HCT116 (cell line): Measurements from ENCODE around the gene SLC24A3. TPM values are rescaled to one million over a fixed set of nuclear protein-coding genes. Genes with fewer than 3 reads are reported as not detected.

Experiments used
- ATAC-seq: fragments of 200-7000 bp; cut with Tn5 transposase; 2 replicates; pipeline ENCODE4 v1.9.1; 2020; ENCODE audit warnings: mild to moderate bottlenecking, moderate library complexity
- BruUV-seq: library from RNA; stranded (reverse); fragments of 400-500 nt; replicated peaks from 2 replicates; lab custom pipeline; 2021; lab: Mats Ljungman, UMichigan
- CTCF ChIA-PET: fragments of 300-600 bp; sonication (Branson Sonifier 250); formaldehyde crosslinking; loops from one replicate; lab custom pipeline; 2021; ENCODE audit warnings: antibody characterized with exemption; lab: Charles Lee
- POLR2A ChIA-PET: fragments of 300-600, 350-600 bp; sonication (Branson Sonifier 250); formaldehyde crosslinking; loops from one replicate; lab custom pipeline; 2021; ENCODE audit warnings: antibody characterized with exemption; lab: Charles Lee
- RAD21 ChIA-PET, 2 experiments: fragments of 300-600 bp; sonication (Branson Sonifier 250); formaldehyde crosslinking; loops; one replicate each; lab custom pipeline; 2023; ENCODE audit warnings: low total read pairs in 2 of 2; ENCODE audit not compliant: uncharacterized antibody in 2 of 2, unreplicated experiment in 2 of 2, low non-redundant PET in 1 of 2; lab: Charles Lee
- DNase-seq: peaks from one replicate; pipeline ENCODE4 v3.0.0-alpha.2; 2010; ENCODE audit warnings: low read depth, low spot score
- H2AFZ ChIP-seq: fragments of 200-600 bp; shearing (Covaris generic), sonication (generic); 2 replicates; pipeline ENCODE4 v1.6.1; 2017; ENCODE audit warnings: low read depth, mixed run types, mixed read lengths, antibody characterized with exemption, low read length; ENCODE audit not compliant: poor library complexity, severe bottlenecking
- H3K27ac ChIP-seq: 2 replicates; pipeline ENCODE4 v1.5.1; 2012; ENCODE audit warnings: low read depth, low read length
- H3K27me3 ChIP-seq: fragments of 200-600 bp; sonication (generic); 2 replicates; pipeline ENCODE4 v1.6.1; 2016; ENCODE audit warnings: mixed run types, low read length, mixed read lengths; ENCODE audit not compliant: insufficient read depth
- H3K36me3 ChIP-seq, 2 experiments: fragments of 200-500 bp in 1 of 2; fragments of 200-600 bp in 1 of 2; sonication (Bioruptor generic) in 1 of 2; sonication (generic) in 1 of 2; 2 replicates each; pipeline versions ENCODE4 v1.5.1 to v1.6.1; 2014 to 2016; ENCODE audit warnings: low read length in 2 of 2, inconsistent platforms in 1 of 2, mixed read lengths in 1 of 2, mixed run types in 1 of 2; ENCODE audit not compliant: insufficient read depth in 2 of 2, control insufficient read depth in 1 of 2
- H3K4me1 ChIP-seq, 2 experiments: fragments of 200-600 bp in 1 of 2; sonication (generic) in 1 of 2; 2 replicates each; pipeline versions ENCODE4 v1.5.1 to v1.6.1; 2012 to 2017; ENCODE audit warnings: low read length in 2 of 2, inconsistent platforms in 1 of 2, mild to moderate bottlenecking in 1 of 2, mixed read lengths in 1 of 2, mixed run types in 1 of 2, moderate library complexity in 1 of 2; ENCODE audit not compliant: insufficient read depth in 2 of 2, control insufficient read depth in 1 of 2
- H3K4me2 ChIP-seq: fragments of 200-600 bp; sonication (generic); 2 replicates; pipeline ENCODE4 v1.6.1; 2017; ENCODE audit warnings: mixed run types, low read length, mixed read lengths
- H3K4me3 ChIP-seq, 2 experiments: fragments of 200-600 bp in 1 of 2; sonication (generic) in 1 of 2; replicated peaks in 1 of 2; 2 replicates each; pipeline ENCODE4 v1.5.1; 2011 to 2016; ENCODE audit warnings: low read length in 2 of 2, control low read depth in 1 of 2, low read depth in 1 of 2, mild to moderate bottlenecking in 1 of 2, mixed read lengths in 1 of 2, mixed run types in 1 of 2
- H3K79me2 ChIP-seq: fragments of 200-600 bp; sonication (generic); 2 replicates; pipeline ENCODE4 v1.6.1; 2017; ENCODE audit warnings: mild to moderate bottlenecking, mixed run types, low read length, moderate library complexity, mixed read lengths; ENCODE audit not compliant: insufficient read depth
- H3K9ac ChIP-seq: fragments of 200-600 bp; sonication (generic); 2 replicates; pipeline ENCODE4 v1.6.1; 2016; ENCODE audit warnings: low read length, mixed read lengths
- H3K9me2 ChIP-seq: fragments of 200-600 bp; sonication (generic), shearing (Covaris generic); 2 replicates; pipeline ENCODE4 v1.6.1; 2017; ENCODE audit warnings: mixed run types, mild to moderate bottlenecking, moderate library complexity; ENCODE audit not compliant: insufficient read depth
- H3K9me3 ChIP-seq, 2 experiments: fragments of 200-500 bp in 1 of 2; fragments of 200-600 bp in 1 of 2; sonication (Bioruptor generic) in 1 of 2; sonication (generic) in 1 of 2; 2 replicates each; pipeline ENCODE4 v1.6.1; 2014 to 2017; ENCODE audit warnings: low read length in 2 of 2, mixed read lengths in 2 of 2, inconsistent platforms in 1 of 2, low read depth in 1 of 2, mild to moderate bottlenecking in 1 of 2, mixed run types in 1 of 2, moderate library complexity in 1 of 2; ENCODE audit not compliant: control insufficient read depth in 1 of 2, insufficient read depth in 1 of 2
- H4K20me1 ChIP-seq: fragments of 200-600 bp; sonication (generic), shearing (Covaris generic); 2 replicates; pipeline ENCODE4 v1.6.1; 2017; ENCODE audit warnings: mixed run types, mild to moderate bottlenecking, moderate library complexity; ENCODE audit not compliant: insufficient read depth
- CBX3 ChIP-seq: IDR thresholded peaks from 2 replicates; pipeline ENCODE4 v1.6.1; 2012; ENCODE audit warnings: low read depth
- ELF1 ChIP-seq: IDR thresholded peaks from 2 replicates; pipeline ENCODE4 v1.6.1; 2012; ENCODE audit warnings: low read depth, borderline replicate concordance
- FOSL1 ChIP-seq: IDR thresholded peaks from 2 replicates; pipeline ENCODE4 v1.6.1; 2012; ENCODE audit warnings: low read depth
- JUND ChIP-seq: IDR thresholded peaks from 2 replicates; pipeline ENCODE4 v1.6.1; 2012
- POLR2A ChIP-seq: IDR thresholded peaks from 2 replicates; pipeline ENCODE4 v1.7.0; 2011; ENCODE audit warnings: borderline replicate concordance; ENCODE audit not compliant: insufficient read depth, insufficient read length; ENCODE audit errors: extremely low read depth
- POLR2AphosphoS5 ChIP-seq: IDR thresholded peaks from 2 replicates; pipeline ENCODE4 v1.6.1; 2011; ENCODE audit warnings: mild to moderate bottlenecking, low read depth, low read length, moderate library complexity
- SIN3A ChIP-seq: IDR thresholded peaks from 2 replicates; pipeline ENCODE4 v1.6.1; 2012; ENCODE audit warnings: low read depth
- SP1 ChIP-seq: IDR thresholded peaks from 2 replicates; pipeline ENCODE4 v1.6.1; 2012; ENCODE audit warnings: low read depth
- SRF ChIP-seq: IDR thresholded peaks from 2 replicates; pipeline ENCODE4 v1.6.1; 2012; ENCODE audit warnings: low read depth
- TCF7L2 ChIP-seq: IDR thresholded peaks from 2 replicates; pipeline ENCODE4 v1.7.0; 2011; ENCODE audit warnings: borderline replicate concordance, inconsistent platforms; ENCODE audit not compliant: insufficient read depth, insufficient read length; ENCODE audit errors: extremely low read depth
- YY1 ChIP-seq: IDR thresholded peaks from 2 replicates; pipeline ENCODE4 v1.6.1; 2011; ENCODE audit warnings: low read length, low read depth, moderate library complexity, mild to moderate bottlenecking; ENCODE audit not compliant: insufficient replicate concordance; ENCODE audit errors: extremely low read depth
- ZFX ChIP-seq: fragments of 450-650 bp; IDR thresholded peaks from 2 replicates; pipeline ENCODE4 v1.6.1; 2017
- intact Hi-C: fragments of 100-400 bp; cut with micrococcal nuclease; formaldehyde crosslinking; loops from 2 replicates; pipeline ENCODE4 v1.10.0; 2022
- total RNA-seq: library from RNA; stranded (reverse); gene quantifications from one replicate; pipeline ENCODE4 v1.2.1, GENCODE V29; 2021; ENCODE audit not compliant: unreplicated experiment
- TF ChIP-seq, protein P1 (sequence below): IDR thresholded peaks from 2 replicates; pipeline ENCODE4 v1.6.1; 2012
- TF ChIP-seq, protein P2 (sequence below): IDR thresholded peaks from 2 replicates; pipeline ENCODE4 v1.6.1; 2012

SLC24A3 gene
- total RNA-seq, 1 experiment from 2014 or later = not detected

- TF ChIP-seq, protein P1, sequence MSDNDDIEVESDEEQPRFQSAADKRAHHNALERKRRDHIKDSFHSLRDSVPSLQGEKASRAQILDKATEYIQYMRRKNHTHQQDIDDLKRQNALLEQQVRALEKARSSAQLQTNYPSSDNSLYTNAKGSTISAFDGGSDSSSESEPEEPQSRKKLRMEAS = no peak
- TF ChIP-seq, protein P2, sequence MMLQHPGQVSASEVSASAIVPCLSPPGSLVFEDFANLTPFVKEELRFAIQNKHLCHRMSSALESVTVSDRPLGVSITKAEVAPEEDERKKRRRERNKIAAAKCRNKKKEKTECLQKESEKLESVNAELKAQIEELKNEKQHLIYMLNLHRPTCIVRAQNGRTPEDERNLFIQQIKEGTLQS = no peak
- no peak for TF ChIP-seq TCF7L2
Observed at GRCh38 chr20:19288636-19289035, 76.2 kb downstream of the SLC24A3 start (continued).

DNA sequence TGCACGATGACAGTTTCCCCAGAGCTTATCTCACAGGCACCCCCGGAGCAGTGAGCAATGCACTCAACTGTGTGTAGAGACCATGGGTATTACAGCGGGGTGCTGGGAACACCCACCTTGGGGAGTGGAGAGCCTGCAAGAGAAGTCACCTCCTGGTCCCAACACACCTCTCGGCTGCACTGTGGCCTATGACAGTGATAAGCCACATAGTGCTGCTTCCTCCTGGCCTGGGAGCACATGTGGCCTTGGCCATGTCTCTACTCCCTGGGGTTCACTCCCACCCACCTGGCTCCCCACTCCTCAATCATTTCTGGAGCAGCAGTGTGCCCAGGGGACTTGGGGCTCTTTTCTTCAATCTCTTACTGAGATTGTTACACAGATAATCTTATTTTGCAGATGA, 77.0 kb downstream of the SLC24A3 start:
- Histone ChIP-seq H3K36me3 (no peaks in the 10 kb centered on the region), H3K4me3 (no peak overlapping the region), H3K79me2 (no peaks in the 10 kb centered on the region), H3K4me1 (no peaks in the 10 kb centered on the region), H3K9me3 (no peaks in the 10 kb centered on the region; a peak in 1 of 4 replicates), H3K27ac (no peak overlapping the region), H3K27me3 (no peaks in the 10 kb centered on the region), H3K9me2 (no peaks in the 10 kb centered on the region), H3K4me2 (no peak overlapping the region)
- POLR2A ChIA-PET = no interaction called here
- BruUV-seq = no TSS peak
- DNase-seq = no peak
- intact Hi-C loops = no loop called here
- TF ChIP-seq TCF7L2 = no peak
- TF ChIP-seq SP1 = no peak
- TF ChIP-seq JUND = no peak
- TF ChIP-seq POLR2A = no peak
- no peak for TF ChIP-seq ELF1
- TF ChIP-seq, protein P2 = no peak
- no peak for TF ChIP-seq SRF
- TF ChIP-seq ZFX = no peak
- no peak for TF ChIP-seq POLR2AphosphoS5
- TF ChIP-seq, protein P1 = no peak
- no peak for TF ChIP-seq SIN3A
- no peak for TF ChIP-seq YY1
- no peak for TF ChIP-seq FOSL1
- no peak for TF ChIP-seq CBX3
- TF ChIP-seq, all 23 proteins: peak for 0
- no peak overlapping the region for H3K9ac ChIP-seq
- CTCF ChIA-PET = no interaction called here
- no peak for ATAC-seq
- no peaks in the 10 kb centered on the region for H4K20me1 ChIP-seq
- RAD21 ChIA-PET = no interaction called here
- H2AFZ ChIP-seq = no peak overlapping the region
